ENCODE results near the gene PNMT.

The PNMT gene

GRCh38 chr17:39667945-39668924 lies at the start of gene PNMT:
TSS of gene PNMT (plus strand) at chr17:39668453. CDS start at chr17:39668476, 23 bp downstream.
- peak; percentile 16 for DNase-seq (ENCODE audit: low read depth)

GRCh38 chr17:39618956-39619785 lies 49.1 kb upstream of the PNMT start:
- DNase-seq (ENCODE audit: low read depth) = no peak

- no peak for DNase-seq (ENCODE audit: low read depth)
Measured at GRCh38 chr17:39619786-39620101, 48.5 kb upstream of the PNMT start.

- peak; percentile 62 for DNase-seq (ENCODE audit: low read depth)
Measured at GRCh38 chr17:39621523-39622379, 46.5 kb upstream of the PNMT start.

- no peak for DNase-seq (ENCODE audit: low read depth)
Measured at GRCh38 chr17:39622380-39623006, 45.8 kb upstream of the PNMT start.

- peak; percentile 35 for DNase-seq (ENCODE audit: low read depth)
Measured at GRCh38 chr17:39623356-39623950, 44.8 kb upstream of the PNMT start.

- DNase-seq (ENCODE audit: low read depth) = no peak
Measured at GRCh38 chr17:39624313-39624712, 43.9 kb upstream of the PNMT start.

- DNase-seq (ENCODE audit: low read depth) = peak; percentile 30
Measured at GRCh38 chr17:39625198-39625785, 43.0 kb upstream of the PNMT start.

GRCh38 chr17:39626171-39627046 lies 41.8 kb upstream of the PNMT start, which contains the start of gene PPP1R1B:
TSS of gene PPP1R1B (plus strand) at chr17:39626952. CDS start at chr17:39627393, 441 bp downstream.
- no peak for DNase-seq (ENCODE audit: low read depth)

- DNase-seq (ENCODE audit: low read depth) = no peak
Measured at GRCh38 chr17:39627047-39627711, 41.1 kb upstream of the PNMT start.

GRCh38 chr17:39627712-39628516 lies 40.3 kb upstream of the PNMT start:
- no peak for DNase-seq (ENCODE audit: low read depth)

GRCh38 chr17:39628655-39629493 lies 39.4 kb upstream of the PNMT start:
- no peak for DNase-seq (ENCODE audit: low read depth)

GRCh38 chr17:39629494-39629880 lies 38.8 kb upstream of the PNMT start:
- DNase-seq (ENCODE audit: low read depth) = no peak

GRCh38 chr17:39629898-39630297 lies 38.4 kb upstream of the PNMT start:
- DNase-seq (ENCODE audit: low read depth) = no peak

GRCh38 chr17:39631403-39631802 lies 36.9 kb upstream of the PNMT start:
- no peak for DNase-seq (ENCODE audit: low read depth)

- no peak for DNase-seq (ENCODE audit: low read depth)
Measured at GRCh38 chr17:39632153-39632941, 35.9 kb upstream of the PNMT start.
